ENCODE results near the gene EIF5B. TPM values are rescaled to one million over a fixed set of nuclear protein-coding genes. Genes with fewer than 3 reads are reported as not detected.
"Not testable (repeated sequence)": the region's sequence is repeated elsewhere in the genome, so short reads cannot be mapped to it uniquely, and the experiment has no call there.

EIF5B gene
- total and polyA plus RNA-seq, 2 experiments from 2014 or later = 34.2 to 108 TPM

- not testable (repeated sequence) for DNase-seq (ENCODE audit: low spot score); H3F3A ChIP-seq (replicated peaks; ENCODE audit: low read depth); ATAC-seq; H3K27ac ChIP-seq (ENCODE audit: low read depth); H3K36me3 Mint-ChIP-seq (ENCODE audit: low read depth); H3K4me3 Mint-ChIP-seq; H3K27ac Mint-ChIP-seq; H3K4me1 ChIP-seq (ENCODE audit: insufficient read depth); H3K4me3 ChIP-seq; H3K36me3 ChIP-seq (ENCODE audit: insufficient read depth); H2AFZ ChIP-seq; H3K27me3 Mint-ChIP-seq (ENCODE audit: insufficient read depth, low read depth, poor library complexity); H3K4me2 ChIP-seq; H3K9me3 Mint-ChIP-seq; H3K27me3 ChIP-seq (ENCODE audit: insufficient read depth); H3K9me2 ChIP-seq (ENCODE audit: insufficient read depth); H3K4me1 Mint-ChIP-seq
- Histone ChIP-seq H3K79me2 (replicated peaks; ENCODE audit: insufficient read depth) (peaks cover 100% of the 10 kb centered on the region), H4K20me1 (replicated peaks; ENCODE audit: insufficient read depth) (peaks cover 69% of the 10 kb centered on the region)
Observed at GRCh38 chr2:99345446-99345845, 8.3 kb downstream of the EIF5B start.

DNA sequence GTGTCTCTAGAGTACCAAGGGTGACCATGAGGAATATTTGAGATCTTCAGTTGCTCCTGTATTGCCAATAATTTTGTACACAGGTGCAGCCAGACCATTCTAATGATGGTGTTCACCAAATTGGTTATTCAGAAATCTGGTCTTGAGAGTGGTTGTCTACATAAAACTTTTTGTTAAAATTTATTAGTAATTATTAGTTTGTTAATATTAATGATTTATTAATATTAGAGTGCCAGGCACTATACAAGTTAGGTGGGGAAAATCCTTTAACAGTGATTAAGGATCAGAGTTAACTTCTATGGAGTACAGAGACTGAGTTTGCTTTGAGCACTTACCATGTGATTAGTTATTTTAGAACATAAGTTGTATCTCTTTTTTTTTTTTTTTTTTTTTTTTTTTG is 9.0 kb downstream of the EIF5B start:
- Mint-ChIP-seq H3K4me3 (no peak overlapping the region), H3K27ac (no peak overlapping the region), H3K36me3 (ENCODE audit: low read depth) (no peaks in the 10 kb centered on the region), H3K27me3 (ENCODE audit: insufficient read depth, low read depth, poor library complexity) (peaks cover 4% of the 10 kb centered on the region), H3K9me3 (no peaks in the 10 kb centered on the region), H3K4me1 (peaks cover 2% of the 10 kb centered on the region; the same call in 1 of the 3 replicates)
- Histone ChIP-seq H3K27me3 (ENCODE audit: insufficient read depth) (no peaks in the 10 kb centered on the region), H2AFZ (no peak overlapping the region), H3K4me3 (no peak overlapping the region), H3K4me1 (ENCODE audit: insufficient read depth) (no peaks in the 10 kb centered on the region), H3K27ac (ENCODE audit: low read depth) (no peak overlapping the region), H3K9me2 (ENCODE audit: insufficient read depth) (no peaks in the 10 kb centered on the region), H3K36me3 (ENCODE audit: insufficient read depth) (no peaks in the 10 kb centered on the region), H4K20me1 (replicated peaks; ENCODE audit: insufficient read depth) (peaks cover 65% of the 10 kb centered on the region), H3K79me2 (replicated peaks; ENCODE audit: insufficient read depth) (peaks cover 100% of the 10 kb centered on the region), H3K4me2 (no peak overlapping the region), H3F3A (replicated peaks; ENCODE audit: low read depth) (no peaks in the 10 kb centered on the region)
- DNase-seq (ENCODE audit: low spot score) (no peak), ATAC-seq (no peak)
- no peak for TF ChIP-seq ZNF114 (CRISPR knock-in tag; IDR thresholded peaks at IDR 0.05)
- TF ChIP-seq, protein P1, sequence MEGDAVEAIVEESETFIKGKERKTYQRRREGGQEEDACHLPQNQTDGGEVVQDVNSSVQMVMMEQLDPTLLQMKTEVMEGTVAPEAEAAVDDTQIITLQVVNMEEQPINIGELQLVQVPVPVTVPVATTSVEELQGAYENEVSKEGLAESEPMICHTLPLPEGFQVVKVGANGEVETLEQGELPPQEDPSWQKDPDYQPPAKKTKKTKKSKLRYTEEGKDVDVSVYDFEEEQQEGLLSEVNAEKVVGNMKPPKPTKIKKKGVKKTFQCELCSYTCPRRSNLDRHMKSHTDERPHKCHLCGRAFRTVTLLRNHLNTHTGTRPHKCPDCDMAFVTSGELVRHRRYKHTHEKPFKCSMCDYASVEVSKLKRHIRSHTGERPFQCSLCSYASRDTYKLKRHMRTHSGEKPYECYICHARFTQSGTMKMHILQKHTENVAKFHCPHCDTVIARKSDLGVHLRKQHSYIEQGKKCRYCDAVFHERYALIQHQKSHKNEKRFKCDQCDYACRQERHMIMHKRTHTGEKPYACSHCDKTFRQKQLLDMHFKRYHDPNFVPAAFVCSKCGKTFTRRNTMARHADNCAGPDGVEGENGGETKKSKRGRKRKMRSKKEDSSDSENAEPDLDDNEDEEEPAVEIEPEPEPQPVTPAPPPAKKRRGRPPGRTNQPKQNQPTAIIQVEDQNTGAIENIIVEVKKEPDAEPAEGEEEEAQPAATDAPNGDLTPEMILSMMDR (conservative IDR thresholded peaks at IDR 0.05; ENCODE audit: low read depth in 2 of 2) = no peak
- no peak for TF ChIP-seq CREB1 (CRISPR knock-in tag; IDR thresholded peaks at IDR 0.05; ENCODE audit: low read depth)
- TF ChIP-seq NANOG (IDR thresholded peaks at IDR 0.05; ENCODE audit: borderline replicate concordance) = no peak
- no peak for TF ChIP-seq POLR2AphosphoS5 (IDR thresholded peaks at IDR 0.05; ENCODE audit: low read depth)
- TF ChIP-seq ZNF462 (CRISPR knock-in tag; IDR thresholded peaks at IDR 0.05) = no peak
- no peak for TF ChIP-seq EZH2phosphoT487 (IDR thresholded peaks at IDR 0.05; ENCODE audit: unreplicated experiment)
- no peak for TF ChIP-seq JUNB (IDR thresholded peaks at IDR 0.05; ENCODE audit: unreplicated experiment)
- TF ChIP-seq REST (IDR thresholded peaks at IDR 0.05; ENCODE audit: unreplicated experiment) = no peak
- TF ChIP-seq STAT1 (IDR thresholded peaks at IDR 0.05; ENCODE audit: unreplicated experiment) = no peak
- no peak for TF ChIP-seq ZNF331 (CRISPR knock-in tag; IDR thresholded peaks at IDR 0.05; ENCODE audit: low read depth)
